ENCODE results near the gene TPRG1L. TPM values are rescaled to one million over a fixed set of nuclear protein-coding genes. Genes with fewer than 3 reads are reported as not detected.

TPRG1L gene
- 18.8 and 19.7 TPM in 2 replicates for total RNA-seq

DNA sequence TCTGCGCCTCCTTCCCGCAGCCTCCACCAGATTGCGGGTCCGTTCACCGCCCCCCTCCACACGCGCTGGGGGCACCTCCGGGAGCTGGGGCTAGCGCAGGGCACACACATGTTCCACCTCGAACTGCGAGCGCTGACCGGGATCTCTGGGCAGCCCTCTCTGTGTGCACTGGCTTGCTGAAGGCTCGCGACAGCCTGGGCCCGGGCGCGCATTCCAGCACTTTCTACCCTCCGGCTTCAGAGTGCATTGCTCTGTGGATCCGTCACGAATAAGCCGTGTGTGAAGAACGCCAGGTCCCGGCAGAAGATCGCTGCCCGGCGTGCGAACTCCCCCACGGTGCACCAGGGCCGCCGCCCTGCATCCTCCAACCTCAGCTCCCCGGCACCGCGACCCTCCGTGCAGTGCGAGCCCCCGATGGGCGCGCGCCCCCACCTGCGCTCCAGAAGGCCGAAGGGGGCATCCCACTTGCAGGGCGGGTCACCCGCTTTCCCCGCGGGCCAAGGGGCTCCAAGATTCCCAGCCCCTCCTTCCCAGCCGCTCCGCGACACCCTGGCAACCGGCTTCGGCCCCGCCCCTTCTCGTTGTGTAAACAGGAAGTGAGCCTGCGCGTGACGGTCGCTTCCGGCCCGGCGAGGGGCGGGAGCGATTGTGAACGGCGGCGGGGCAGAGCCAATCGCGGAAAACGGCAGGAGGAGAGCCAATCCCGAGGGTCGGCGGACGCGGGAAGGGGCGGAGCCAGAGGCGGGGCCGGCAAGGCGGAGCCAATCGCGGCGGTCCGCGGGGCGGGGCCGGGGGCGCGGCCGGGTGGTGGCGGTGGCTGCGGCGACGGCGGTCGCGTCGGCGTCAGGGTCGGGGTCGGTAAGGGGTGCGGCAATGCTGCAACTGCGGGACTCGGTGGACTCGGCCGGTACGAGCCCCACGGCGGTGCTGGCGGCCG is at the start of gene TPRG1L:
TPRG1L (plus strand) TSS at position 816 of the 937 bp plus-strand sequence; CDS start at position 874, 58 bp downstream.

DNA sequence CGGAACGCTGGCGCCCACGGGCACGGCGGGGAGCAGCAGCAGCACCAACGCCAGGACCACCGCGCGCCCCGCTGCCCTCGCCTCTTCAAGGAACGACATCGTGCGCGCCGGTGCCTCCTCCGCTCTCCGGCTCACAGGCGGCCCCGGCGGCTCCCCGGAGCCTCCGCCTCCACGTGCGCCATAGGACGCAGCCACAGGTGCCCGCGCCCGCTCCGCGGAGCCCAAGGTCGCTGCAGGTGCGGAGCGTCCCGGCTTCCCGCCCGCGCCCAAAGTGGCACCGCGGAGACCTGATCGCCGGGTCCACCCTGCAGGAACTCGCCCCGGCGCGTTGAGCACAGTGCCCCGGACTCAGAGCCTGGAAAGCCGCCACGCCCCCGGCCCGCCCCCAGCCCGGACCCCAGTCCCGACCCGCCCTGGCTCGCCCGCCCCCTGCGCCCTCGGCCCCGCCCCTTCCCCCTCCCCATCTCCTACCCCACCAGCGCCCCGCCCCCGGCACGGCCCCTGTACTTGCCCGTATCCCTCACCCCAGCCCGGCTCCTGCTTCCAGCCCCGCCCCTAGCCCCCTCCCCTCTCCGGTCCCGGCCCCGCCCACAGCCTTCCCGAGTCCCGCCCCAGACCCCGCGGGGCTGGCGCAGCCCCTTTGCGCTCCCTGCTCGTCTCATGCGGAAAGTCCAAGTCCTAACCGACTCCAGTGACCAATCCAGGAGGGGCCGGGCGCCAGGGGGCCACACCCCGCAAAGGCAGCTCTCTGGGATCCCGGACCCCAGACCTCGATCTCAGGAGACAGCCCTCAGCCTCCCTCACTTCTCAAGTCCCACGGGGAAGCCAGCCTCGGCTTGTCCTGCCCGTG is 13.4 kb upstream of the TPRG1L start, which contains the start of gene MEGF6:
MEGF6 (minus strand) TSS at position 339 of the 850 bp plus-strand sequence; CDS start at position 99, 240 bp downstream.

DNA sequence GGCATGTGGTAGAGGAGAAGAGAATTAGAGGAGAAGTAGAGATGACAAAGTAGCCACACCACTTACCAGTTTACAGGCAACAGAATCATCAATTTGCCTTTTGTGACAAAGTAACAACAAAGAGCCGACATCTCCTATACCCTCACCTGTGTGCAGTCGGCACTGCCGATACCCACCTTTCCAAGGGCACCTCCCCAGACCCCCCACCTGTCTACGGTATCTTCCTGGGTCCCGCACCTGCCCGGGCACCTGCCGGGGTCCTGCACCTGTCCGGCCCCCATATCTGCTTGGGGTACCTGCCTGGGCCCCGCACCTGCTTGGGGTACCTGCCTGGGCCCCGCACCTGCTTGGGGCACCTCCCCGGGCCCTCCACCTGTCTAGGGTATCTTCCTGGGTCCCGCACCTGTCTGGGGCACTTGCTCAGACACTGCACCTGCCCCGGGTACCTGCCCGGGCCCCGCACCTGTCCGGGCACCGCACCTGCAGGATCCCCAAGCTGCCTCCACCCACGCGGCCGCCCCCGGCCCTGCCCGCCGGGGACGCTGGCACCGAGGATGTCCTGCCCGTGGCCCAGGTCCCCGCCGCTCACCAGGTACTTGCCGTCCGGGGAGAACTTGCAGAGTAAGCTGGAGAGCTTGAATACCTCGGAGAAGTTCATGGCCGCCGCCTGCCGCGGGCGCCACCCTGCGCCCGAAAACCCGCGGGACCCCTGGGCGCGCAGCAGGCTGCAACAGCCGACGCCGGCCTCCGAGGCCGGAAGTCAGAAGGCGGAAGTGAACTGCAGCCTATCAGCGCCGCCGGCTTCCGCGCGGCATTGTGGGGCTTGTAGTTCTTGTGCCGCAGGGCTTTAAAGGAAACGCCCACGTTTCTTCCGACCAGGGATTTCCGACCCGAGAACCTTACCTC is 24.8 kb downstream of the TPRG1L start, which contains the start of gene WRAP73:
WRAP73 (minus strand) TSS at position 762 of the 906 bp plus-strand sequence; CDS start at position 658, 104 bp downstream.

GRCh38 chr1:3651930-3652547 is 27.2 kb downstream of the TPRG1L start, which contains the start of gene TP73:
TSS of gene TP73 (plus strand) at chr1:3652516. CDS start at chr1:3682366, 29,850 bp downstream.

Other genes with a start within 250 kb of the TPRG1L start
- gene ARHGEF16, start 170.3 kb upstream of the TPRG1L start, total RNA-seq, result 0.39 and 4.1 TPM in 2 replicates
- gene MEGF6, start 13.5 kb upstream of the TPRG1L start, total RNA-seq, result 4.0 and 4.3 TPM in 2 replicates
- gene WRAP73, start 25.1 kb downstream of the TPRG1L start, total RNA-seq, result 4.7 and 10.2 TPM in 2 replicates
- gene TP73, start 27.5 kb downstream of the TPRG1L start, total RNA-seq, result 0.39 and 0.98 TPM in 2 replicates
- gene CCDC27, start 127.4 kb downstream of the TPRG1L start, total RNA-seq, result not detected in 2 replicates
- 4.7 and 8.6 TPM in 2 replicates for gene SMIM1, start 147.7 kb downstream of the TPRG1L start, total RNA-seq
- gene LRRC47, start 171.5 kb downstream of the TPRG1L start, total RNA-seq, result 43.6 and 44.6 TPM in 2 replicates
- 23.2 and 36.9 TPM in 2 replicates for gene CEP104, start 232.2 kb downstream of the TPRG1L start, total RNA-seq
- 3.9 and 4.6 TPM in 2 replicates for gene DFFB, start 232.5 kb downstream of the TPRG1L start, total RNA-seq